Heart left ventricle (tissue), 13 donors: ENCODE measurements around the gene MAGEC3.

ENCODE experiments used
- POLR2A ChIP-seq, 2 donors: fragments of 450-650 bp; IDR thresholded peaks; one replicate each; pipeline ENCODE4 v1.6.1; 2017; ENCODE audit warnings: antibody characterized with exemption in 2 of 2, mild to moderate bottlenecking in 2 of 2, moderate library complexity in 2 of 2
- TF ChIP-seq, protein P1 (sequence below), 12 donors: fragments of 200-600 bp; sonication (generic) in 4 of 12; IDR thresholded peaks; one replicate each; pipeline versions ENCODE4 v1.5.0 to v1.8.0; 2018 to 2022; ENCODE audit warnings: antibody characterized with exemption in 12 of 12, mild to moderate bottlenecking in 5 of 12
- donor health status: ischemic (EF 13 %, LVEDD 7.1; RV severe dilation, severe dysfunction).
- donor health status: DM: no; HTN: yes; CAD: no.
- donor health status: DM: no; HTN: no; CAD: no.
- donor health status: ischemic (EF 25% LVEDD 6.9; RV normal size, moderate dysfunction).
- donor health status: ischemic (EF 25% LVEDD 5.7; RV mildly dilated, moderate dysfunction).
- donor health status: ischemic (EF 35%, LVEDD 5.7; RV mildly dilated, moderate dysfunction).
- donor health status: nonischemic (EF 11% LVEDD 7.7; RV severe dilation, severe dysfunction).
- donor health status: DM: yes; HTN: yes; CAD: no.
- donor health status: PGD.
- donor health status: ischemic (EF 29% LVEDD 5.4; RV normal size, mild dysfunction).
- donor health status: nonischemic (EF 23%, LVEDD 6.1; RV moderate dilation, normal function).

DNA sequence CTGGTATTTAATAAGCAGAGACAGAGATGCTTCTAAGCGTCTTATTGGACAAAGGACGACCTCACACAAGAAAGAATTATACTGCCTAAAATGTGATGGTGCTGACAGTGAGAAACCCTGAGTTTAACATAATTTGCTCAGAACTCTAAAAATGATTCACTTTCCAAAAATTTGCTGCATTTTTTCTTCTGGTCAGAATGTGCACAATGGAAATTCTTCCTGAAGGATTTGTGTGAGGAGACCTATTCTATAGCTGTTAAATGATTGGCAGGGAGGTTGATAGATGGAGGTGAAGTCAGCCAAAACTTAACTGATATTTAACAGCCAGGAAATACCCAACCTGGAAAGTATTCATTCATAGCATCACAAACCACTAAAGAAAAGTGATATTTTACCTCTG is 1.7 kb downstream of the MAGEC3 start:
- TF ChIP-seq, protein P1, sequence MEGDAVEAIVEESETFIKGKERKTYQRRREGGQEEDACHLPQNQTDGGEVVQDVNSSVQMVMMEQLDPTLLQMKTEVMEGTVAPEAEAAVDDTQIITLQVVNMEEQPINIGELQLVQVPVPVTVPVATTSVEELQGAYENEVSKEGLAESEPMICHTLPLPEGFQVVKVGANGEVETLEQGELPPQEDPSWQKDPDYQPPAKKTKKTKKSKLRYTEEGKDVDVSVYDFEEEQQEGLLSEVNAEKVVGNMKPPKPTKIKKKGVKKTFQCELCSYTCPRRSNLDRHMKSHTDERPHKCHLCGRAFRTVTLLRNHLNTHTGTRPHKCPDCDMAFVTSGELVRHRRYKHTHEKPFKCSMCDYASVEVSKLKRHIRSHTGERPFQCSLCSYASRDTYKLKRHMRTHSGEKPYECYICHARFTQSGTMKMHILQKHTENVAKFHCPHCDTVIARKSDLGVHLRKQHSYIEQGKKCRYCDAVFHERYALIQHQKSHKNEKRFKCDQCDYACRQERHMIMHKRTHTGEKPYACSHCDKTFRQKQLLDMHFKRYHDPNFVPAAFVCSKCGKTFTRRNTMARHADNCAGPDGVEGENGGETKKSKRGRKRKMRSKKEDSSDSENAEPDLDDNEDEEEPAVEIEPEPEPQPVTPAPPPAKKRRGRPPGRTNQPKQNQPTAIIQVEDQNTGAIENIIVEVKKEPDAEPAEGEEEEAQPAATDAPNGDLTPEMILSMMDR (IDR thresholded peaks at IDR 0.05) = no peak
- no peak for TF ChIP-seq POLR2A (IDR thresholded peaks at IDR 0.05)
